Tibial nerve (tissue), 4 donors: ENCODE results near the gene ATP13A2. TPM values are rescaled to one million over a fixed set of nuclear protein-coding genes. Genes with fewer than 3 reads are reported as not detected.
A peak's percentile ranks its signal among the peaks of the same experiment; 100 is the strongest.

ENCODE experiments used
- DNase-seq, 2 donors: peaks; one replicate each; pipeline ENCODE4 v3.0.0-alpha.2; 2019; ENCODE audit warnings: low spot score in 2 of 2
- H3K27ac ChIP-seq, 4 donors: fragments of 200-600 bp; sonication (generic) in 3 of 4; one replicate each; pipeline ENCODE4 v1.5.1; 2017 to 2019; ENCODE audit warnings: mild to moderate bottlenecking in 1 of 4
- H3K27me3 ChIP-seq, 2 donors: fragments of 200-600 bp; sonication (generic) in 1 of 2; one replicate each; pipeline versions ENCODE4 v1.5.1 to v1.6.0; 2017 to 2019
- H3K36me3 ChIP-seq, 3 donors: fragments of 200-600 bp; sonication (generic); one replicate each; pipeline ENCODE4 v1.5.1; 2018 to 2019
- H3K4me1 ChIP-seq, 4 donors: fragments of 200-600 bp; sonication (generic) in 3 of 4; one replicate each; pipeline ENCODE4 v1.5.1; 2017 to 2019
- H3K4me3 ChIP-seq, 4 donors: fragments of 200-600 bp; sonication (generic) in 3 of 4; one replicate each; pipeline ENCODE4 v1.5.1; 2017 to 2019; ENCODE audit warnings: mild to moderate bottlenecking in 1 of 4, moderate library complexity in 1 of 4
- H3K9me3 ChIP-seq, 4 donors: fragments of 200-600 bp; sonication (generic) in 3 of 4; one replicate each; pipeline ENCODE4 v1.5.1; 2017 to 2019
- CTCF ChIP-seq, 5 experiments: fragments of 200-600 bp in 3 of 5; fragments of 450-650 bp in 2 of 5; sonication (generic) in 3 of 5; IDR thresholded peaks; one replicate each; pipeline ENCODE4 v1.5.1; 2016 to 2019; ENCODE audit warnings: antibody characterized with exemption in 5 of 5, mild to moderate bottlenecking in 3 of 5, moderate library complexity in 2 of 5
- EP300 ChIP-seq, 2 donors: sonication (generic); formaldehyde crosslinking; IDR thresholded peaks; one replicate each; pipeline ENCODE4 v1.6.1; 2017; ENCODE audit warnings: antibody characterized with exemption in 2 of 2, mild to moderate bottlenecking in 1 of 2
- POLR2A ChIP-seq, 2 donors: fragments of 450-650 bp; IDR thresholded peaks; one replicate each; pipeline ENCODE4 v1.6.1; 2017; ENCODE audit warnings: antibody characterized with exemption in 2 of 2, mild to moderate bottlenecking in 2 of 2, moderate library complexity in 2 of 2
- WGBS, 2 donors: methylation state at CpG; one replicate each; pipeline ENCODE4 v1.1.5; 2018; 5-methylcytosine and 5-hydroxymethylcytosine counted together
- total RNA-seq, 4 donors: library from RNA; depleted of rRNA; stranded (reverse); fragments of >200 nt; gene quantifications; one replicate each; pipeline ENCODE4 v1.1.0, GENCODE V29; 2016

ATP13A2 gene
- total RNA-seq, 4 donors from 2014 or later: 29.7 to 64.2 (median 42.1) TPM

DNA sequence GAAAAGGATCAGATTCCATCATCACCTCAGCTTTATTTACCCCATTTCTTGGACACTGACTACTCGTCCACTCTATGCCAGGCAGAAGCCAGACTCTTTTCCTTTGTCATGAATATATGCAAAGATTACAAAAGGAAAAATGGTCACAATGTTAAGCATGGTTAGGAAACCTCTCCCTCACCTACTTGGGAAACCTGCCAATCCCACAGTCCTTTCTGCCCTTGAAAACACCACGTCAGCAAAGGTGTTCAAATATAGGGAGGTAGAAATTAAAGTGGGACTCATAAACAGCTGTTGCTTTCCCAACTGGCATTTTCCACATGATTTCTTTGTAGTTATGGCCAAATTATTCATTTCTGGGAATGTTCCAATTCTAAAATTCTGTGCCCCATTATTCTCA, 16.2 kb upstream of the ATP13A2 start:
- Histone ChIP-seq H3K36me3 (peaks cover 0 to 72% (median 20%) of the 10 kb centered on the region in 3 donors), H3K27me3 (no peaks in the 10 kb centered on the region), H3K4me1 (peaks cover 0 to 19% (median 0%) of the 10 kb centered on the region in 4 donors), H3K9me3 (no peaks in the 10 kb centered on the region), H3K4me3 (no peak overlapping the region), H3K27ac (peak overlapping the region in 1 of 4 donors; percentile 23)
- 44% methylated on average over 2 of the region's 2 CpGs for WGBS, 2 donors
- DNase-seq: no peak
- TF ChIP-seq CTCF (IDR thresholded peaks at IDR 0.05): no peak
- no peak for TF ChIP-seq EP300 (IDR thresholded peaks at IDR 0.05)
- no peak for TF ChIP-seq POLR2A (IDR thresholded peaks at IDR 0.05)

- 47 to 57% methylated on average over 5 of the region's 5 CpGs for WGBS, 2 donors
- Histone ChIP-seq H3K4me1 (peaks cover 0 to 19% (median 0%) of the 10 kb centered on the region in 4 donors), H3K27ac (peak overlapping the region in 1 of 4 donors; percentile 23), H3K36me3 (peaks cover 0 to 72% (median 20%) of the 10 kb centered on the region in 3 donors), H3K4me3 (no peak overlapping the region), H3K27me3 (no peaks in the 10 kb centered on the region), H3K9me3 (no peaks in the 10 kb centered on the region)
- TF ChIP-seq POLR2A (IDR thresholded peaks at IDR 0.05): no peak
- TF ChIP-seq EP300 (IDR thresholded peaks at IDR 0.05): peak in 1 of 2 donors; percentile 32
- TF ChIP-seq CTCF (IDR thresholded peaks at IDR 0.05): no peak
- DNase-seq: peak in 1 of 2 donors; percentile 25
These were observed 15.7 kb upstream of the ATP13A2 start for GRCh38 chr1:17027403-17027802.

DNA sequence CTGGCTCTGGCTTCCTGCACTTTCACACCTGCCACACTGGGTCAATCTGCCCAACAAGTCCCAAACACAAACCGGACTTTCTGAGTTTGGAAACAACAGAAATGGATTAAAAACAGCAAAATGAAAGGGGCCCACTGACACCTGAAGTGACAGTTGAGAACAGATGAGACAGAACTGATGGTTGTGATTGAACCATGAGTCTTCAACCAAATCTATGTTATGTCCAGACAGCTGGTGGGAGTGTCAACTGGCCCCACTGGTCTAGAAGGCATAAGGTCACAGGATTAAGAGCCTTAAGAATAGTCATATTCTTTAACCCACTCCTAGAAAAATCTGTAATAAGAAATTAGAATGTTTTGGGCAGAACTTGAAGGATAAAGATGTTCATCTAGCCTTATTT, 13.0 kb upstream of the ATP13A2 start:
- H3K36me3 ChIP-seq: peaks cover 0 to 91% (median 42%) of the 10 kb centered on the region in 3 donors
- H3K27ac ChIP-seq: no peak overlapping the region
- no peaks in the 10 kb centered on the region for H3K9me3 ChIP-seq
- H3K4me3 ChIP-seq: no peak overlapping the region
- 80 to 86% methylated on average over 1 of the region's 1 CpG for WGBS, 2 donors
- peaks cover 0 to 19% (median 0%) of the 10 kb centered on the region in 4 donors for H3K4me1 ChIP-seq
- DNase-seq: no peak
- no peaks in the 10 kb centered on the region for H3K27me3 ChIP-seq
- TF ChIP-seq EP300 (IDR thresholded peaks at IDR 0.05): no peak
- TF ChIP-seq CTCF (IDR thresholded peaks at IDR 0.05): no peak
- no peak for TF ChIP-seq POLR2A (IDR thresholded peaks at IDR 0.05)

GRCh38 chr1:17023573-17023972, 11.8 kb upstream of the ATP13A2 start:
- TF ChIP-seq EP300 (IDR thresholded peaks at IDR 0.05) (no peak), CTCF (IDR thresholded peaks at IDR 0.05) (no peak), POLR2A (IDR thresholded peaks at IDR 0.05) (no peak)
- no peak for DNase-seq
- Histone ChIP-seq H3K4me1 (peaks cover 0 to 16% (median 0%) of the 10 kb centered on the region in 4 donors), H3K4me3 (no peak overlapping the region), H3K36me3 (peaks cover 0 to 97% (median 50%) of the 10 kb centered on the region in 3 donors), H3K27ac (no peak overlapping the region), H3K9me3 (no peaks in the 10 kb centered on the region), H3K27me3 (no peaks in the 10 kb centered on the region)
- 63 to 72% methylated on average over 3 of the region's 3 CpGs for WGBS, 2 donors

- 46 to 63% methylated on average over 4 of the region's 4 CpGs for WGBS, 2 donors
- TF ChIP-seq CTCF (IDR thresholded peaks at IDR 0.05): no peak
- no peak for TF ChIP-seq EP300 (IDR thresholded peaks at IDR 0.05)
- TF ChIP-seq POLR2A (IDR thresholded peaks at IDR 0.05): no peak
- Histone ChIP-seq H3K9me3 (no peaks in the 10 kb centered on the region), H3K27ac (no peak overlapping the region), H3K36me3 (peaks cover 0 to 99% (median 50%) of the 10 kb centered on the region in 3 donors), H3K4me1 (peaks cover 0 to 11% (median 0%) of the 10 kb centered on the region in 4 donors), H3K27me3 (no peaks in the 10 kb centered on the region), H3K4me3 (no peak overlapping the region)
- no peak for DNase-seq
These were observed 11.4 kb upstream of the ATP13A2 start for GRCh38 chr1:17023102-17023501.
